ENCODE measurements around the gene DUSP9. TPM values are rescaled to one million over a fixed set of nuclear protein-coding genes. Genes with fewer than 3 reads are reported as not detected.

Gene DUSP9
- total and polyA plus RNA-seq, 10 of the 15 experiments (the other 5 are each of a cell fraction or from before 2014, with no cell fraction given) = 0.10 TPM; not detected in 9

DNA sequence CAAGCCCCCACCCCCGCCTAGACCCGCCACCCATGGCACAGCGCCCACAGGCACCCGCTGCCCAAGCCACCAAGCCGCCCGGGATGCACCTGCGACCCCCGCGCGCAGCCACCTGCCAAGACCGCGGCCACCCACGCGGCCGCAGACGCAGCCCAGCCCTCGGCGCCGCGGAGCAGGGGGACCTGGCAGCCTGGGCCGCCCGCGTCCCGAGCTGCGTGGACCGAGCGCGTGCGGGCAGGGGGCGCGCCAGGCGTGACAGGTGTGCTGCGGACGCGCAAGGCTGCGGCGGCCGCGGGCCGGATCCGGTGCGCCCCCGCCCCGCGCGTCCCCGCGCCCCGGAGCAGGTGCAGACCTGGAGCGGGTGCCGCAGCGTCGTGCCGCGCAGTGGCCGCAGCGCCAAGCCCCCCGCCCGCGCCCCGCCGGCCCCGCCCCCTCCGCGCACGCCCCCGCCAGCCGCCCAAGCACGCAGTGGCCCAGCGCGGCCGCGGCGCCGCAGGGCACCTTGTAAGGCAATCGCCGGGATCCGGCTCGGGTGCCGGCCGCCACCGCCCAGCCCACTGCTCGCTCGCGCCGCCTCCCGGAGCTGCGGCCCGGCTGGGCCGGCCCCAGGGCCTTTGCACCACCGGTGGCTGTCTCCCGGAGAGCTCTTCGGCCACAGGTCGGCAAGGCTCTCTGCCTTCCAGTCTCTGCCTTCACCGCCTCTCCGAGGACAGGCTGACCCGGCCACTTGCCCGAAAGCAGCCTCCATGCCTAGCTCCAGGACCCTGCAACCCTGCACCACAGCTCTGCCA lies 26.6 kb downstream of the DUSP9 start, which contains the start of gene PNCK:
Gene PNCK (minus strand): TSS at position 386 of the 791 bp plus-strand sequence. CDS start 737 bp downstream, outside the sequence.
- no peak within 1 kb of the TSS for H2AFZ ChIP-seq (ENCODE audit: control insufficient read depth, low read depth, low read length)
- ChIA-PET POLR2A (no interaction called here), RAD21 (ENCODE audit: unreplicated experiment) (no interaction called here), CTCF (no interaction called here), SMC1A (ENCODE audit: uncharacterized antibody, unreplicated experiment) (no interaction called here)
- no peak within 1 kb of the TSS for H3K27ac ChIP-seq (ENCODE audit: control insufficient read depth, insufficient read depth)
- no peaks in the 10 kb centered on the region for H3K36me3 ChIP-seq (ENCODE audit: control insufficient read depth in 2 of 2, insufficient read depth in 2 of 2, low read length in 1 of 2)
- BruUV-seq (replicated peaks) = no TSS peak
- no peak for ATAC-seq
- H3K27me3 ChIP-seq (replicated peaks in 1 of 2; ENCODE audit: control insufficient read depth in 2 of 2, insufficient read depth in 2 of 2, low read length in 1 of 2) = no peaks in the 10 kb centered on the region
- H3K9ac ChIP-seq (ENCODE audit: control insufficient read depth, insufficient read depth, low read length) = no peak within 1 kb of the TSS
- no peaks in the 10 kb centered on the region for H3K4me1 ChIP-seq (ENCODE audit: control insufficient read depth, insufficient read depth, low read length)
- no peaks in the 10 kb centered on the region; the same call in 2 of the 3 replicates for H3K9me3 ChIP-seq (replicated peaks; ENCODE audit: control insufficient read depth, insufficient read depth, low read length)
- H3K4me3 ChIP-seq = no peak within 1 kb of the TSS
- no peaks in the 10 kb centered on the region for H4K20me1 ChIP-seq (ENCODE audit: control insufficient read depth, insufficient read depth)
- DNase-seq (ENCODE audit: low read depth, low spot score) = no peak
- intact Hi-C loops (cut with micrococcal nuclease; ENCODE audit: unreplicated experiment) = no loop called here
- WGBS (ENCODE audit: insufficient coverage, insufficient replicate concordance, low lambda C conversion rate, missing lambda C conversion rate) = 39% methylated on average over 35 of the region's 98 CpGs
- FAIRE-seq = no peak
- no peak within 1 kb of the TSS for H3K4me2 ChIP-seq (ENCODE audit: control insufficient read depth, insufficient read depth)
- no peaks in the 10 kb centered on the region for H3K79me2 ChIP-seq (ENCODE audit: control insufficient read depth, insufficient read depth, low read length)
- in situ Hi-C loops (cut with MboI) = loop anchor here (5.0 to 10.0 kb wide), 2 partner anchors 61 to 726 kb away; no protein-coding TSS in a partner anchor
- TF ChIP-seq, protein P1, sequence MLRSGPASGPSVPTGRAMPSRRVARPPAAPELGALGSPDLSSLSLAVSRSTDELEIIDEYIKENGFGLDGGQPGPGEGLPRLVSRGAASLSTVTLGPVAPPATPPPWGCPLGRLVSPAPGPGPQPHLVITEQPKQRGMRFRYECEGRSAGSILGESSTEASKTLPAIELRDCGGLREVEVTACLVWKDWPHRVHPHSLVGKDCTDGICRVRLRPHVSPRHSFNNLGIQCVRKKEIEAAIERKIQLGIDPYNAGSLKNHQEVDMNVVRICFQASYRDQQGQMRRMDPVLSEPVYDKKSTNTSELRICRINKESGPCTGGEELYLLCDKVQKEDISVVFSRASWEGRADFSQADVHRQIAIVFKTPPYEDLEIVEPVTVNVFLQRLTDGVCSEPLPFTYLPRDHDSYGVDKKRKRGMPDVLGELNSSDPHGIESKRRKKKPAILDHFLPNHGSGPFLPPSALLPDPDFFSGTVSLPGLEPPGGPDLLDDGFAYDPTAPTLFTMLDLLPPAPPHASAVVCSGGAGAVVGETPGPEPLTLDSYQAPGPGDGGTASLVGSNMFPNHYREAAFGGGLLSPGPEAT (IDR thresholded peaks at IDR 0.05; ENCODE audit: low read depth) = no peak
- TF ChIP-seq ZNF217 (IDR thresholded peaks at IDR 0.05) = no peak
- TF ChIP-seq ASH2L (IDR thresholded peaks at IDR 0.05; ENCODE audit: borderline replicate concordance, low read depth) = no peak
- TF ChIP-seq, protein P2, sequence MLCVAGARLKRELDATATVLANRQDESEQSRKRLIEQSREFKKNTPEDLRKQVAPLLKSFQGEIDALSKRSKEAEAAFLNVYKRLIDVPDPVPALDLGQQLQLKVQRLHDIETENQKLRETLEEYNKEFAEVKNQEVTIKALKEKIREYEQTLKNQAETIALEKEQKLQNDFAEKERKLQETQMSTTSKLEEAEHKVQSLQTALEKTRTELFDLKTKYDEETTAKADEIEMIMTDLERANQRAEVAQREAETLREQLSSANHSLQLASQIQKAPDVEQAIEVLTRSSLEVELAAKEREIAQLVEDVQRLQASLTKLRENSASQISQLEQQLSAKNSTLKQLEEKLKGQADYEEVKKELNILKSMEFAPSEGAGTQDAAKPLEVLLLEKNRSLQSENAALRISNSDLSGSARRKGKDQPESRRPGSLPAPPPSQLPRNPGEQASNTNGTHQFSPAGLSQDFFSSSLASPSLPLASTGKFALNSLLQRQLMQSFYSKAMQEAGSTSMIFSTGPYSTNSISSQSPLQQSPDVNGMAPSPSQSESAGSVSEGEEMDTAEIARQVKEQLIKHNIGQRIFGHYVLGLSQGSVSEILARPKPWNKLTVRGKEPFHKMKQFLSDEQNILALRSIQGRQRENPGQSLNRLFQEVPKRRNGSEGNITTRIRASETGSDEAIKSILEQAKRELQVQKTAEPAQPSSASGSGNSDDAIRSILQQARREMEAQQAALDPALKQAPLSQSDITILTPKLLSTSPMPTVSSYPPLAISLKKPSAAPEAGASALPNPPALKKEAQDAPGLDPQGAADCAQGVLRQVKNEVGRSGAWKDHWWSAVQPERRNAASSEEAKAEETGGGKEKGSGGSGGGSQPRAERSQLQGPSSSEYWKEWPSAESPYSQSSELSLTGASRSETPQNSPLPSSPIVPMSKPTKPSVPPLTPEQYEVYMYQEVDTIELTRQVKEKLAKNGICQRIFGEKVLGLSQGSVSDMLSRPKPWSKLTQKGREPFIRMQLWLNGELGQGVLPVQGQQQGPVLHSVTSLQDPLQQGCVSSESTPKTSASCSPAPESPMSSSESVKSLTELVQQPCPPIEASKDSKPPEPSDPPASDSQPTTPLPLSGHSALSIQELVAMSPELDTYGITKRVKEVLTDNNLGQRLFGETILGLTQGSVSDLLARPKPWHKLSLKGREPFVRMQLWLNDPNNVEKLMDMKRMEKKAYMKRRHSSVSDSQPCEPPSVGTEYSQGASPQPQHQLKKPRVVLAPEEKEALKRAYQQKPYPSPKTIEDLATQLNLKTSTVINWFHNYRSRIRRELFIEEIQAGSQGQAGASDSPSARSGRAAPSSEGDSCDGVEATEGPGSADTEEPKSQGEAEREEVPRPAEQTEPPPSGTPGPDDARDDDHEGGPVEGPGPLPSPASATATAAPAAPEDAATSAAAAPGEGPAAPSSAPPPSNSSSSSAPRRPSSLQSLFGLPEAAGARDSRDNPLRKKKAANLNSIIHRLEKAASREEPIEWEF (IDR thresholded peaks at IDR 0.05; ENCODE audit: insufficient replicate concordance, low read depth, low read length) = no peak
- TF ChIP-seq POLR2AphosphoS2 (IDR thresholded peaks at IDR 0.05; ENCODE audit: low read depth, low read length) = no peak
- no peak for TF ChIP-seq ATF7 (IDR thresholded peaks at IDR 0.05; ENCODE audit: low read depth)
- no peak for TF ChIP-seq MEF2B (IDR thresholded peaks at IDR 0.05; ENCODE audit: partially characterized antibody, poor library complexity, severe bottlenecking)
- TF ChIP-seq, protein P3, sequence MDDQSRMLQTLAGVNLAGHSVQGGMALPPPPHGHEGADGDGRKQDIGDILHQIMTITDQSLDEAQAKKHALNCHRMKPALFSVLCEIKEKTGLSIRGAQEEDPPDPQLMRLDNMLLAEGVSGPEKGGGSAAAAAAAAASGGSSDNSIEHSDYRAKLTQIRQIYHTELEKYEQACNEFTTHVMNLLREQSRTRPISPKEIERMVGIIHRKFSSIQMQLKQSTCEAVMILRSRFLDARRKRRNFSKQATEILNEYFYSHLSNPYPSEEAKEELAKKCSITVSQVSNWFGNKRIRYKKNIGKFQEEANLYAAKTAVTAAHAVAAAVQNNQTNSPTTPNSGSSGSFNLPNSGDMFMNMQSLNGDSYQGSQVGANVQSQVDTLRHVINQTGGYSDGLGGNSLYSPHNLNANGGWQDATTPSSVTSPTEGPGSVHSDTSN (IDR thresholded peaks at IDR 0.05; ENCODE audit: insufficient replicate concordance, low read depth, low read length) = no peak
- no peak for TF ChIP-seq PML (IDR thresholded peaks at IDR 0.05; ENCODE audit: low read length)
- TF ChIP-seq NFIC (IDR thresholded peaks at IDR 0.05; ENCODE audit: low read depth, low read length) = no peak
- no peak for TF ChIP-seq MXI1 (IDR thresholded peaks at IDR 0.05; ENCODE audit: low read depth, low read length)
- TF ChIP-seq, protein P4, sequence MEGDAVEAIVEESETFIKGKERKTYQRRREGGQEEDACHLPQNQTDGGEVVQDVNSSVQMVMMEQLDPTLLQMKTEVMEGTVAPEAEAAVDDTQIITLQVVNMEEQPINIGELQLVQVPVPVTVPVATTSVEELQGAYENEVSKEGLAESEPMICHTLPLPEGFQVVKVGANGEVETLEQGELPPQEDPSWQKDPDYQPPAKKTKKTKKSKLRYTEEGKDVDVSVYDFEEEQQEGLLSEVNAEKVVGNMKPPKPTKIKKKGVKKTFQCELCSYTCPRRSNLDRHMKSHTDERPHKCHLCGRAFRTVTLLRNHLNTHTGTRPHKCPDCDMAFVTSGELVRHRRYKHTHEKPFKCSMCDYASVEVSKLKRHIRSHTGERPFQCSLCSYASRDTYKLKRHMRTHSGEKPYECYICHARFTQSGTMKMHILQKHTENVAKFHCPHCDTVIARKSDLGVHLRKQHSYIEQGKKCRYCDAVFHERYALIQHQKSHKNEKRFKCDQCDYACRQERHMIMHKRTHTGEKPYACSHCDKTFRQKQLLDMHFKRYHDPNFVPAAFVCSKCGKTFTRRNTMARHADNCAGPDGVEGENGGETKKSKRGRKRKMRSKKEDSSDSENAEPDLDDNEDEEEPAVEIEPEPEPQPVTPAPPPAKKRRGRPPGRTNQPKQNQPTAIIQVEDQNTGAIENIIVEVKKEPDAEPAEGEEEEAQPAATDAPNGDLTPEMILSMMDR (IDR thresholded peaks at IDR 0.05 in 2 of 3, conservative IDR thresholded peaks at IDR 0.05 in 1 of 3; ENCODE audit: control insufficient read depth in 2 of 3, extremely low read depth in 1 of 3, insufficient read depth in 1 of 3, low read depth in 3 of 3, low read length in 3 of 3) = no peak

Measured in GM12878 (cell line).